HG03457 (cell line): ENCODE data around the gene TMEFF1.

Experiments
- ATAC-seq: cut with Tn5 transposase; IDR thresholded peaks from one replicate; pipeline ENCODE4 v1.9.1; 2021; ENCODE audit warnings: moderate number of reproducible peaks; ENCODE audit not compliant: unreplicated experiment

Gene TMEFF1

GRCh38 chr9:100567856-100568255 is 94.9 kb downstream of the TMEFF1 start:
- ATAC-seq: no peak

- no peak for ATAC-seq
Observed at GRCh38 chr9:100573655-100574260, 100.8 kb downstream of the TMEFF1 start.

- ATAC-seq: no peak
Observed at GRCh38 chr9:100575006-100575405, 102.1 kb downstream of the TMEFF1 start.

GRCh38 chr9:100575765-100576386 is 102.9 kb downstream of the TMEFF1 start:
- ATAC-seq: no peak

- no peak for ATAC-seq
Observed at GRCh38 chr9:100577776-100578448, 105.0 kb downstream of the TMEFF1 start, which contains the start of gene CAVIN4. Gene CAVIN4, plus strand, starts transcription at chr9:100578079. Its CDS starts 65 bp downstream, at chr9:100578144.

GRCh38 chr9:100578610-100579009 is 105.7 kb downstream of the TMEFF1 start:
- no peak for ATAC-seq

- no peak for ATAC-seq
Observed at GRCh38 chr9:100579665-100580064, 106.7 kb downstream of the TMEFF1 start.

- ATAC-seq: no peak
Observed at GRCh38 chr9:100580257-100580656, 107.3 kb downstream of the TMEFF1 start.

- no peak for ATAC-seq
Observed at GRCh38 chr9:100581081-100581480, 108.1 kb downstream of the TMEFF1 start.

- no peak for ATAC-seq
Observed at GRCh38 chr9:100581661-100582060, 108.7 kb downstream of the TMEFF1 start.

- no peak for ATAC-seq
Observed at GRCh38 chr9:100583014-100583802, 110.3 kb downstream of the TMEFF1 start.

GRCh38 chr9:100584951-100585350 is 112.0 kb downstream of the TMEFF1 start:
- ATAC-seq: no peak

- no peak for ATAC-seq
Observed at GRCh38 chr9:100586093-100586492, 113.1 kb downstream of the TMEFF1 start.

- ATAC-seq: no peak
Observed at GRCh38 chr9:100587375-100587774, 114.4 kb downstream of the TMEFF1 start.

GRCh38 chr9:100589582-100589981 is 116.6 kb downstream of the TMEFF1 start:
- no peak for ATAC-seq

GRCh38 chr9:100590481-100590880 is 117.5 kb downstream of the TMEFF1 start:
- ATAC-seq: no peak

GRCh38 chr9:100591139-100591538 is 118.2 kb downstream of the TMEFF1 start:
- no peak for ATAC-seq

GRCh38 chr9:100591639-100592412 is 118.9 kb downstream of the TMEFF1 start:
- ATAC-seq: no peak

- ATAC-seq: no peak
Observed at GRCh38 chr9:100595391-100596199, 122.6 kb downstream of the TMEFF1 start.

- ATAC-seq: no peak
Observed at GRCh38 chr9:100597236-100597635, 124.3 kb downstream of the TMEFF1 start.
